HCT116 (cell line): ENCODE results near the gene ANO2. TPM values are rescaled to one million over a fixed set of nuclear protein-coding genes. Genes with fewer than 3 reads are reported as not detected.

Experiments used
- ATAC-seq: fragments of 200-7000 bp; cut with Tn5 transposase; 2 replicates; pipeline ENCODE4 v1.9.1; 2020; ENCODE audit warnings: mild to moderate bottlenecking, moderate library complexity
- BruUV-seq: library from RNA; stranded (reverse); fragments of 400-500 nt; replicated peaks from 2 replicates; lab custom pipeline; 2021; lab: Mats Ljungman, UMichigan
- CTCF ChIA-PET: fragments of 300-600 bp; sonication (Branson Sonifier 250); formaldehyde crosslinking; loops from one replicate; lab custom pipeline; 2021; ENCODE audit warnings: antibody characterized with exemption; lab: Charles Lee
- POLR2A ChIA-PET: fragments of 300-600, 350-600 bp; sonication (Branson Sonifier 250); formaldehyde crosslinking; loops from one replicate; lab custom pipeline; 2021; ENCODE audit warnings: antibody characterized with exemption; lab: Charles Lee
- RAD21 ChIA-PET, 2 experiments: fragments of 300-600 bp; sonication (Branson Sonifier 250); formaldehyde crosslinking; loops; one replicate each; lab custom pipeline; 2023; ENCODE audit warnings: low total read pairs in 2 of 2; ENCODE audit not compliant: uncharacterized antibody in 2 of 2, unreplicated experiment in 2 of 2, low non-redundant PET in 1 of 2; lab: Charles Lee
- DNase-seq: peaks from one replicate; pipeline ENCODE4 v3.0.0-alpha.2; 2010; ENCODE audit warnings: low read depth, low spot score
- H2AFZ ChIP-seq: fragments of 200-600 bp; shearing (Covaris generic), sonication (generic); 2 replicates; pipeline ENCODE4 v1.6.1; 2017; ENCODE audit warnings: low read depth, mixed run types, mixed read lengths, antibody characterized with exemption, low read length; ENCODE audit not compliant: poor library complexity, severe bottlenecking
- H3K27ac ChIP-seq: 2 replicates; pipeline ENCODE4 v1.5.1; 2012; ENCODE audit warnings: low read depth, low read length
- H3K27me3 ChIP-seq: fragments of 200-600 bp; sonication (generic); 2 replicates; pipeline ENCODE4 v1.6.1; 2016; ENCODE audit warnings: mixed run types, low read length, mixed read lengths; ENCODE audit not compliant: insufficient read depth
- H3K36me3 ChIP-seq, 2 experiments: fragments of 200-500 bp in 1 of 2; fragments of 200-600 bp in 1 of 2; sonication (Bioruptor generic) in 1 of 2; sonication (generic) in 1 of 2; 2 replicates each; pipeline versions ENCODE4 v1.5.1 to v1.6.1; 2014 to 2016; ENCODE audit warnings: low read length in 2 of 2, inconsistent platforms in 1 of 2, mixed read lengths in 1 of 2, mixed run types in 1 of 2; ENCODE audit not compliant: insufficient read depth in 2 of 2, control insufficient read depth in 1 of 2
- H3K4me1 ChIP-seq, 2 experiments: fragments of 200-600 bp in 1 of 2; sonication (generic) in 1 of 2; 2 replicates each; pipeline versions ENCODE4 v1.5.1 to v1.6.1; 2012 to 2017; ENCODE audit warnings: low read length in 2 of 2, inconsistent platforms in 1 of 2, mild to moderate bottlenecking in 1 of 2, mixed read lengths in 1 of 2, mixed run types in 1 of 2, moderate library complexity in 1 of 2; ENCODE audit not compliant: insufficient read depth in 2 of 2, control insufficient read depth in 1 of 2
- H3K4me2 ChIP-seq: fragments of 200-600 bp; sonication (generic); 2 replicates; pipeline ENCODE4 v1.6.1; 2017; ENCODE audit warnings: mixed run types, low read length, mixed read lengths
- H3K4me3 ChIP-seq, 2 experiments: fragments of 200-600 bp in 1 of 2; sonication (generic) in 1 of 2; replicated peaks in 1 of 2; 2 replicates each; pipeline ENCODE4 v1.5.1; 2011 to 2016; ENCODE audit warnings: low read length in 2 of 2, control low read depth in 1 of 2, low read depth in 1 of 2, mild to moderate bottlenecking in 1 of 2, mixed read lengths in 1 of 2, mixed run types in 1 of 2
- H3K79me2 ChIP-seq: fragments of 200-600 bp; sonication (generic); 2 replicates; pipeline ENCODE4 v1.6.1; 2017; ENCODE audit warnings: mild to moderate bottlenecking, mixed run types, low read length, moderate library complexity, mixed read lengths; ENCODE audit not compliant: insufficient read depth
- H3K9ac ChIP-seq: fragments of 200-600 bp; sonication (generic); 2 replicates; pipeline ENCODE4 v1.6.1; 2016; ENCODE audit warnings: low read length, mixed read lengths
- H3K9me2 ChIP-seq: fragments of 200-600 bp; sonication (generic), shearing (Covaris generic); 2 replicates; pipeline ENCODE4 v1.6.1; 2017; ENCODE audit warnings: mixed run types, mild to moderate bottlenecking, moderate library complexity; ENCODE audit not compliant: insufficient read depth
- H3K9me3 ChIP-seq, 2 experiments: fragments of 200-500 bp in 1 of 2; fragments of 200-600 bp in 1 of 2; sonication (Bioruptor generic) in 1 of 2; sonication (generic) in 1 of 2; 2 replicates each; pipeline ENCODE4 v1.6.1; 2014 to 2017; ENCODE audit warnings: low read length in 2 of 2, mixed read lengths in 2 of 2, inconsistent platforms in 1 of 2, low read depth in 1 of 2, mild to moderate bottlenecking in 1 of 2, mixed run types in 1 of 2, moderate library complexity in 1 of 2; ENCODE audit not compliant: control insufficient read depth in 1 of 2, insufficient read depth in 1 of 2
- H4K20me1 ChIP-seq: fragments of 200-600 bp; sonication (generic), shearing (Covaris generic); 2 replicates; pipeline ENCODE4 v1.6.1; 2017; ENCODE audit warnings: mixed run types, mild to moderate bottlenecking, moderate library complexity; ENCODE audit not compliant: insufficient read depth
- CEBPB ChIP-seq: IDR thresholded peaks from 2 replicates; pipeline ENCODE4 v1.6.1; 2012; ENCODE audit warnings: low read depth
- EZH2 ChIP-seq: fragments of 200-600 bp; sonication (generic); IDR thresholded peaks from 2 replicates; pipeline ENCODE4 v1.6.1; 2017; ENCODE audit warnings: antibody characterized with exemption, mixed run types
- EZH2phosphoT487 ChIP-seq: fragments of 200-600 bp; IDR thresholded peaks from 2 replicates; pipeline ENCODE4 v1.6.1; 2018; ENCODE audit warnings: antibody characterized with exemption, borderline replicate concordance
- FOSL1 ChIP-seq: IDR thresholded peaks from 2 replicates; pipeline ENCODE4 v1.6.1; 2012; ENCODE audit warnings: low read depth
- POLR2AphosphoS5 ChIP-seq: IDR thresholded peaks from 2 replicates; pipeline ENCODE4 v1.6.1; 2011; ENCODE audit warnings: mild to moderate bottlenecking, low read depth, low read length, moderate library complexity
- RAD21 ChIP-seq: IDR thresholded peaks from 2 replicates; pipeline ENCODE4 v1.6.1; 2012; ENCODE audit warnings: low read depth, mild to moderate bottlenecking
- SP1 ChIP-seq: IDR thresholded peaks from 2 replicates; pipeline ENCODE4 v1.6.1; 2012; ENCODE audit warnings: low read depth
- ZNF274 ChIP-seq: fragments of 200-500 bp; sonication (Bioruptor generic); IDR thresholded peaks from 2 replicates; pipeline ENCODE4 v1.6.1; 2014; ENCODE audit warnings: mild to moderate bottlenecking, low read depth, low read length, inconsistent platforms
- intact Hi-C: fragments of 100-400 bp; cut with micrococcal nuclease; formaldehyde crosslinking; loops from 2 replicates; pipeline ENCODE4 v1.10.0; 2022
- total RNA-seq: library from RNA; stranded (reverse); gene quantifications from one replicate; pipeline ENCODE4 v1.2.1, GENCODE V29; 2021; ENCODE audit not compliant: unreplicated experiment
- TF ChIP-seq, protein P1 (sequence below): IDR thresholded peaks from 2 replicates; pipeline ENCODE4 v1.6.1; 2012; ENCODE audit warnings: low read depth
- TF ChIP-seq, protein P2 (sequence below): IDR thresholded peaks from 2 replicates; pipeline ENCODE4 v1.6.1; 2012
- TF ChIP-seq, protein P3 (sequence below): IDR thresholded peaks from 2 replicates; pipeline ENCODE4 v1.6.1; 2011; ENCODE audit warnings: mild to moderate bottlenecking, low read length, moderate library complexity; ENCODE audit not compliant: insufficient replicate concordance; ENCODE audit errors: extremely low read depth
- TF ChIP-seq, protein P4 (sequence below): IDR thresholded peaks from 2 replicates; pipeline ENCODE4 v1.6.1; 2012

ANO2 gene
- total RNA-seq, 1 experiment from 2014 or later: not detected

DNA sequence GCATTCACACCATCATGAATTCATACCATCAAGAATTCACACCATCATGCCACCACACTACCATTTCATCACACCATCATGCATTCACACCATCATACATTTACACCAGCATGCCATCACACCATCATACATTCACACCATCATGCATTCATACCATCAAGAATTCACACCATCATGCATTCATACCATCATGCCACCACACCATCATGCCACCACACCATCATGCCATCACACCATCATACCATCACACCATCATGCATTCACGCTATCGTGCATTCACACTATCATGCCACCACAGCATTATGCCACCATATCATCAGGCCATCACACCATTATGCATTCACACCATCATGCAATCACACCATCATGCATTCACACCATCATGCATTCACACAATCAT, 79.7 kb downstream of the ANO2 start (continued):
- TF ChIP-seq, protein P1, sequence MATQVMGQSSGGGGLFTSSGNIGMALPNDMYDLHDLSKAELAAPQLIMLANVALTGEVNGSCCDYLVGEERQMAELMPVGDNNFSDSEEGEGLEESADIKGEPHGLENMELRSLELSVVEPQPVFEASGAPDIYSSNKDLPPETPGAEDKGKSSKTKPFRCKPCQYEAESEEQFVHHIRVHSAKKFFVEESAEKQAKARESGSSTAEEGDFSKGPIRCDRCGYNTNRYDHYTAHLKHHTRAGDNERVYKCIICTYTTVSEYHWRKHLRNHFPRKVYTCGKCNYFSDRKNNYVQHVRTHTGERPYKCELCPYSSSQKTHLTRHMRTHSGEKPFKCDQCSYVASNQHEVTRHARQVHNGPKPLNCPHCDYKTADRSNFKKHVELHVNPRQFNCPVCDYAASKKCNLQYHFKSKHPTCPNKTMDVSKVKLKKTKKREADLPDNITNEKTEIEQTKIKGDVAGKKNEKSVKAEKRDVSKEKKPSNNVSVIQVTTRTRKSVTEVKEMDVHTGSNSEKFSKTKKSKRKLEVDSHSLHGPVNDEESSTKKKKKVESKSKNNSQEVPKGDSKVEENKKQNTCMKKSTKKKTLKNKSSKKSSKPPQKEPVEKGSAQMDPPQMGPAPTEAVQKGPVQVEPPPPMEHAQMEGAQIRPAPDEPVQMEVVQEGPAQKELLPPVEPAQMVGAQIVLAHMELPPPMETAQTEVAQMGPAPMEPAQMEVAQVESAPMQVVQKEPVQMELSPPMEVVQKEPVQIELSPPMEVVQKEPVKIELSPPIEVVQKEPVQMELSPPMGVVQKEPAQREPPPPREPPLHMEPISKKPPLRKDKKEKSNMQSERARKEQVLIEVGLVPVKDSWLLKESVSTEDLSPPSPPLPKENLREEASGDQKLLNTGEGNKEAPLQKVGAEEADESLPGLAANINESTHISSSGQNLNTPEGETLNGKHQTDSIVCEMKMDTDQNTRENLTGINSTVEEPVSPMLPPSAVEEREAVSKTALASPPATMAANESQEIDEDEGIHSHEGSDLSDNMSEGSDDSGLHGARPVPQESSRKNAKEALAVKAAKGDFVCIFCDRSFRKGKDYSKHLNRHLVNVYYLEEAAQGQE: no peak
- TF ChIP-seq, protein P2, sequence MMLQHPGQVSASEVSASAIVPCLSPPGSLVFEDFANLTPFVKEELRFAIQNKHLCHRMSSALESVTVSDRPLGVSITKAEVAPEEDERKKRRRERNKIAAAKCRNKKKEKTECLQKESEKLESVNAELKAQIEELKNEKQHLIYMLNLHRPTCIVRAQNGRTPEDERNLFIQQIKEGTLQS: no peak
- TF ChIP-seq, protein P3, sequence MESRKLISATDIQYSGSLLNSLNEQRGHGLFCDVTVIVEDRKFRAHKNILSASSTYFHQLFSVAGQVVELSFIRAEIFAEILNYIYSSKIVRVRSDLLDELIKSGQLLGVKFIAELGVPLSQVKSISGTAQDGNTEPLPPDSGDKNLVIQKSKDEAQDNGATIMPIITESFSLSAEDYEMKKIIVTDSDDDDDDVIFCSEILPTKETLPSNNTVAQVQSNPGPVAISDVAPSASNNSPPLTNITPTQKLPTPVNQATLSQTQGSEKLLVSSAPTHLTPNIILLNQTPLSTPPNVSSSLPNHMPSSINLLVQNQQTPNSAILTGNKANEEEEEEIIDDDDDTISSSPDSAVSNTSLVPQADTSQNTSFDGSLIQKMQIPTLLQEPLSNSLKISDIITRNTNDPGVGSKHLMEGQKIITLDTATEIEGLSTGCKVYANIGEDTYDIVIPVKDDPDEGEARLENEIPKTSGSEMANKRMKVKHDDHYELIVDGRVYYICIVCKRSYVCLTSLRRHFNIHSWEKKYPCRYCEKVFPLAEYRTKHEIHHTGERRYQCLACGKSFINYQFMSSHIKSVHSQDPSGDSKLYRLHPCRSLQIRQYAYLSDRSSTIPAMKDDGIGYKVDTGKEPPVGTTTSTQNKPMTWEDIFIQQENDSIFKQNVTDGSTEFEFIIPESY: no peak
- TF ChIP-seq POLR2AphosphoS5: no peak
- no peak for TF ChIP-seq SP1
- TF ChIP-seq FOSL1: no peak

DNA sequence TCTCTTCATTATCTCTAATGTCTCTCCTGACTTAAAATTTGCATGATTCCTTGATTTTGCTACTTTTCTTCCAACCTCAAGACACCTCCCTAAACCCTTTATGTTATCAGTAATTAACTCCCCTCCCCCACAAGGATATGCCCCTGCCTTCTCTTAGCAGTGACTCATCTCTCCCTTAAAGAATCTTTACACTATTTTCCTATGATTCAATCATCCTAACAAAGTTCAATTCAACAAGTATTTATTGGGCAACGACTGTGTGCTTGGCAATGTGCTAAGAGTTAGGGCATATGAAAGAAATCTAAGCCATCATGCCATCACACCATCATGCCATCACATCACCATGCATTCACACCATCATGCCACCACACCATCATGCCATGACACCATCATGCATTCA, 80.1 kb downstream of the ANO2 start:
- Histone ChIP-seq H3K27me3 (no peaks in the 10 kb centered on the region), H3K79me2 (no peaks in the 10 kb centered on the region), H3K9me3 (no peaks in the 10 kb centered on the region), H3K9me2 (no peaks in the 10 kb centered on the region), H3K9ac (no peak overlapping the region), H3K36me3 (no peaks in the 10 kb centered on the region), H3K4me1 (no peaks in the 10 kb centered on the region), H3K27ac (no peak overlapping the region), H3K4me3 (no peak overlapping the region), H4K20me1 (no peaks in the 10 kb centered on the region), H2AFZ (no peak overlapping the region), H3K4me2 (no peak overlapping the region)
- POLR2A ChIA-PET: no interaction called here
- intact Hi-C loops: no loop called here
- BruUV-seq: no TSS peak
- CTCF ChIA-PET: no interaction called here
- RAD21 ChIA-PET: no interaction called here
- DNase-seq (no peak), ATAC-seq (no peak)
- TF ChIP-seq EZH2: no peak
- no peak for TF ChIP-seq FOSL1
- TF ChIP-seq SP1: no peak
- no peak for TF ChIP-seq CEBPB
- TF ChIP-seq, protein P4, sequence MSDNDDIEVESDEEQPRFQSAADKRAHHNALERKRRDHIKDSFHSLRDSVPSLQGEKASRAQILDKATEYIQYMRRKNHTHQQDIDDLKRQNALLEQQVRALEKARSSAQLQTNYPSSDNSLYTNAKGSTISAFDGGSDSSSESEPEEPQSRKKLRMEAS: no peak
- TF ChIP-seq, protein P1: no peak
- TF ChIP-seq ZNF274: no peak
- TF ChIP-seq EZH2phosphoT487: no peak
- TF ChIP-seq RAD21: no peak
- no peak for TF ChIP-seq POLR2AphosphoS5
